Stimulated activated CD8-positive, alpha-beta memory T cell treated with anti-CD3 and anti-CD28 coated beads, Interleukin-12 subunit alpha, Interleukin-12 subunit beta, amount 100 ng/mL, for 1 hour (primary cell): ENCODE data around the gene REC8.
"Not testable (repeated sequence)": the region's sequence is repeated elsewhere in the genome, so short reads cannot be mapped to it uniquely, and the experiment has no call there.

Source experiments
- DNase-seq: peaks from one replicate; pipeline ENCODE4 v3.0.0-alpha.2; 2020; ENCODE audit warnings: low read depth

Gene REC8

GRCh38 chr14:24204163-24205146, 32.6 kb downstream of the REC8 start:
- no peak for DNase-seq

DNA sequence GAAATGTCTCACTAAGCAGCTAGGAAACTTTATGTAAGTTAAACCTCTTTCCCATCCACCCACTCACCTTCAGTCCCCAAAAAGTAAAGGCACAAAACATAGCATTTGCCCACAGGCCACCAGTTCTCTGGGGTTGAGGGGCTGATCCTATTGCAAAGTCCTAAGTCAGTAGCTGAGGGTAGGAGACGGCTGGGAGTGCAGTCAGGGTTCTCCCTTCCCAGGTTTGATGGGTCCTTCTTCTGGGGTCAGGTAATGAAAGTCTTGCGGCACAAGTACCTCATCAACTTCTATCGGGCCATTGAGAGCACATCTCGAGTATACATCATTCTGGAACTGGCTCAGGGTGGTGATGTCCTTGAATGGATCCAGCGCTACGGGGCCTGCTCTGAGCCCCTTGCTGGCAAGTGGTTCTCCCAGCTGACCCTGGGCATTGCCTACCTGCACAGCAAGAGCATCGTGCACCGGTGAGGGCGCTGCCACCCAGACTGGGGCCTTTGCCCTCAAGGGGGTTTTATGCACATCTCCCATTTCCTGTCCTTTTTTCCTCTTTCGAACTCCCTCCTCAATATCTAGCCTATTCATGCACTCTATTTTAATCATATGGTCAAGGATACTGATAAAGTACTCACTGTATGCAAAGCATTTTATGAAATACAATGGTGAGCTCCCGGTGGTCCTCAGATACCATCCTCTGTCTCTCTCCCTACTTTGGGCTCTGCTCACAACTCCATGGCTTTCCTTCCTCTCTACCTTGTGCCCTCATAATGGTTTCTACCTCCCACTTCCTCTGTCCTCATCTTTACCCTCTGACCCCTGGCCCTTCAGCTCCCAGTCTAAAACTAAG, 34.6 kb downstream of the REC8 start:
- DNase-seq: no peak

DNA sequence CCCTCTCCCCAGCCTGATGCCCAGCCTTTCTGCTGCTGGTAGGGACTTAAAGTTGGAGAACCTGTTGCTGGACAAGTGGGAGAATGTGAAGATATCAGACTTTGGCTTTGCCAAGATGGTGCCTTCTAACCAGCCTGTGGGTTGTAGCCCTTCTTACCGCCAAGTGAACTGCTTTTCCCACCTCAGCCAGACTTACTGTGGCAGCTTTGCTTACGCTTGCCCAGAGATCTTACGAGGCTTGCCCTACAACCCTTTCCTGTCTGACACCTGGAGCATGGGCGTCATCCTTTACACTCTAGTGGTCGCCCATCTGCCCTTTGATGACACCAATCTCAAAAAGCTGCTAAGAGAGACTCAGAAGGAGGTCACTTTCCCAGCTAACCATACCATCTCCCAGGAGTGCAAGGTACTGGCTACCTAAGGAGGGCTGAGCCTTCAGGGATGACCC, 35.2 kb downstream of the REC8 start:
- no peak for DNase-seq

DNA sequence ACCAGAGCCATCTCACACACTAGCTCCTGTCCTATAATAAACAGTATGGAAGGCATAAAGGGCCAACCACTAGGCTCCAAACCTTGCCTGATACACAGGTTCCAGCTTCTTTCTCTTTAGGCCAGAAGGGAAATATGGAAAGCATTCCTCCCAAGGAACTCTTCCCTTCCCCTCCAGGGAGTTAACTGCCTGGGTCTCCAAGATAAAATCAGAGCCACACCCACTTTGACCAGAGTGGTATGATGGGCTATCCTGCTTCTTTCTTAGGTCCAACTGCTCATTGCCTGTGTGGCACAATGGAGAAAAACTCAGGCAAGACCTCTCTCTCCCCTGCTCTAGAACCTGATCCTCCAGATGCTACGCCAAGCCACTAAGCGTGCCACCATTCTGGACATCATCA, 35.7 kb downstream of the REC8 start:
- no peak for DNase-seq

DNA sequence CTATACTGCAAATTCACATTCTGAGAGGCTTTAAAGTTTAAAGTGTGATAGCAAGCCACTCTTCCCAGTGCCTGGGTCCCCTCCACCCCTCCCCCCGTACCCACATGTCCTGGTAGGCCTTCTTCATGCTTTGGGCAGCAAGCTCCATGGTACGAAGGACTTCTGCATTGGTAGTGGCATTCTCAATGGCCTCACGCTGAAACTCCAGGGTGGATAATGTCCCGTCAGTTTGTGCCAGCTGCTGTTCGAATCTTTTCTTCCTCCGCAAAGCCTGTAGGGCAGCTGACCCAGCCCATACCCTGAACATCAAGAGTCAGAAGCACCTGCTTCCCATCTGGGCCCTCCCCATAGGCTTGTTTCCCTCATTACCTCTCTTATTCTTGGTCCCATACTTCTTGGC, 39.4 kb downstream of the REC8 start:
- no peak for DNase-seq

GRCh38 chr14:24212924-24213865, 41.3 kb downstream of the REC8 start, which contains the start of gene CHMP4A:
Gene CHMP4A (minus strand): TSS chr14:24213488. CDS start chr14:24213439, 49 bp downstream.
- peak; percentile 93 for DNase-seq

DNA sequence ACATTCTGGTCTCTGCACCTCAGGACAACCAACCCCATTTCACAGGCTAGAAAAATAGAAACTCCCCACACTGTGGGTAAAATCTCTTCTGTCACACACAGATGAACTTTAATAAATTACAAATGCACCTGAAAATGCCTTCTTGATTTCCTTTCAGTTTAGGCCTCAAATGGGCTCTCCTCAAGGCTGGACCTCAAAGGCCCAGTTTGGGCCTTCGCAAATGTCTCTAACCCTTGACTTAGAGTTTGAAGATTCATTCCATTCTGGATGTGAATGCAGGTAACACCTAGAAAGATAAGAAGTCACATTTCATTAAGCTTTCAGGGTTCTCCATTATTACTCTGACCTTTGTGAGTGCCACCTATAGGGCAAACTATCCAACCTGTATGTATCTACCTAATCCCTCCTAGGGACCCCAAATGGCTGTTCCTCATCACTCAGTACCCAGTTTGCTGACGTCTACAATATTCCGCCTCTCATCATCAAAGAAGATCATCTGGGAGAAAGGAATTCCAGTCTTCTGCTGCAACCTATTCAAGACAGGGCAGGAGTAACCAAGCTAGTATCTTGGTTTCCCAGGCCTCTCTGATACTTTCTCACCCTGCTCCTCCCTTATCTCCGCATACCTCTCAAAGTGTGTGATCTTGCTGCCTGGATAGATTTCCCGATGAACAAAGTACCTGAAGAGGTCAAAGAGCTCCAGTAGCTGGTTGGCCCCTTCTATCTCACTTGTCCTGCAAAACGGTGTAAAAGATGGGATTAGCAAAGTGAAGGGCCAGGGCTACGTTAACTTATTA, 42.2 kb downstream of the REC8 start:
- no peak for DNase-seq

DNA sequence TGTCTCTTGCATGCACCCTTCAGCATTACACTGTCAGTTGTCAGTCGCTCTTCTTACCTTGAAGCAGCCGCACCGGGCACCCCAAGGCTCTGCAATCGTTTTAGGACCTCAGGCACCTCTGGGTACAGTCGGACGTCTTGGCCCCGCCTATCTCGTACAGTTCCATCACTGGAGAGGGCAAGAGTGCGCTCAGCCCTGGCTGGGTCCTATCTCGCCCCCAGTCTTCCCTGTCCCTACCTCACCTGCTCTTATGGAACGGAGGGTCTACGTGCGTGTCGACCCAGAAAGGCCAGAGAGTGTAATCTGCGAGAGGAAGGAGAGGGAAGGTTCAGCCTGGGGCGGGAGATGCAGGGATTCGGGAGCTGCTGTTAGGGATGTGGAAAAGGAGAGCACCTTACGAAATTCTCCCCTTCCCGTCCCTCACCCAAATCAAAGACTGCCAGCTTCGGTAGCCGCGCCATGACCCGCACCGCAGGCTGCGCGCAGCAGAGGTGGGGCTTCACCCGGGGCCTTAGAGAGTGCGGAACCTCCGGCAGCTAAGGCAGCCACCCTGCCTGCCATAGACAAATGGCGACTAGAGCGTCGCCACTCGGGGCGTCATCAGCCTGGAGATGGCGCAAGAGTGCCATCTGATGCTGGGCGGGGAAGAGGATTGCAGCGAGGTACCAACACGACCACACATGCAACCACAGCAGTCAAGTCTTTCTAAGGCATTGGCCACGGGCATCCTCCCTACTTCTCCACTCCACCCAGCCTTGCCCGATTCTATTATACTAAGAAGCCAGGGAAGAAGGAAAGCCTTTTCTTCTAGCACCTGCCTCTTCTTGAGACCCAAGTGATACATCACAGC, 43.8 kb downstream of the REC8 start, which contains the start of gene MDP1:
TSS of gene MDP1 (minus strand) at position 572 of the 850 bp plus-strand sequence. CDS start at position 461, 111 bp downstream.
- DNase-seq: peak; percentile 76

GRCh38 chr14:24216345-24216699, 44.4 kb downstream of the REC8 start:
- DNase-seq: no peak

GRCh38 chr14:24216876-24217275, 45.0 kb downstream of the REC8 start:
- DNase-seq: not testable (repeated sequence)

GRCh38 chr14:24219080-24219479, 47.2 kb downstream of the REC8 start:
- DNase-seq: no peak

DNA sequence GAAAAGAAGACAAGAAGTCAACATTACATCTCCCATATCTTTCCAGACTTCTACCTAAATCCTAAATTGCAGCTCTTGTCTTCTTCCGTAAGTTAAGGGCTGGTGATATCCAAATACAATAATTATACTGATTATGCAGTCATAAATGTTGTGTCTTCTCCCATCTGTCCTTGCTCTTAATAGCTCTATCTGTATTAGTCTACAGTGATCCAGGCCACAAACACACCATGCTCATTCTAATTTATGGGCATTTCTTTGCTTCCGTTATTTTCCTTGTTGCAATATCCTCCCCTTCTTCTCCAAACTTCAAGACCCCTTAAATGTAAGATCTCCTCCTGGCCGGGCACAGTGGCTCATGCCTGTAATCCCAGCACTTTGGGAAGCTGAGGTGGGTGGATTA, 47.6 kb downstream of the REC8 start:
- DNase-seq: no peak

DNA sequence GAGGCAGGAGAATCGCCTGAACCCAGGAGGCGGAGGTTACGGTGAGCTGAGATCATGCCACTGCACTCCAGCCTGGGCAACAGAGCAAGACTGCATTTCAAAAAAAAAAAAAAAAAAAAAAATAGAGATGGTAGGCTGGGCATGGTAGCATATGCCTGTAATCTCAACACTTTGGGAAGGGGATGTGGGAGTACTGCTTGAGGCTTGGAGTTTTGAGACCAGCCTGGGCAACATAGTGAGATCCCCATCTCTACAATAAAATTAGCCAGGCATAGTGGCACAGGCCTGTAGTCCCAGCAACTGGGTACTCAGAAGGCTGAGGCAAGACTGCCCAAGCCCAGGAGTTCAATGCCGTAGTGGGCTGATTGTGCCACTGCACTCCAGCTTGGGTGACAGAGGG, 51.1 kb downstream of the REC8 start:
- not testable (repeated sequence) for DNase-seq

- no peak for DNase-seq
These were observed 52.8 kb downstream of the REC8 start for GRCh38 chr14:24224618-24225071.

GRCh38 chr14:24226473-24226872, 54.6 kb downstream of the REC8 start:
- DNase-seq: no peak

DNA sequence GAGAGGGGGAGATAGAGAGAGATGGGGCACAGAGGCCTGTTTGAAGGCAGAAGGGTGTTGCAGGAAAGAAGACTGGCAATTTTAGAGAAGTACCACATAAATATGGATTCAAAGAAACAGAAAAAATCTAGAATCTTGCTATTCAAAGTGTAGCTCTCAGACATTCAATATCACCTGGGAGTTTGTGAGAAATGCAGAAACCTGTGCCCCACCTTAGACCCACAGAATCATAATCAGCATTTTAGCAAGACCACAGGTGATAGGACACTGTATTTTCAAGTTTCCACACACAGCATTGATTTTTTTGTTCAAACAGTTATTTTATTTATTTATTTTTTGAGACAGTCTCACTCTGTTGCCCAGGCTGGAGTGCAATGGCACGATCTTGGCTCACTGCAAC, 57.0 kb downstream of the REC8 start:
- DNase-seq: no peak
